PC-3 (cell line): ENCODE measurements around the gene SLC43A2. TPM values are rescaled to one million over a fixed set of nuclear protein-coding genes. Genes with fewer than 3 reads are reported as not detected.

ENCODE experiments used
- ATAC-seq: fragments of 200-7000 bp; cut with Tn5 transposase; 2 replicates; pipeline ENCODE4 v1.9.1; 2020; ENCODE audit warnings: mild to moderate bottlenecking, moderate library complexity
- Bru-seq: library from RNA; stranded (reverse); fragments of 400-500 nt; gene quantifications from one replicate; lab custom pipeline; 2021; lab: Mats Ljungman, UMichigan
- BruChase-seq, 2 experiments: library from RNA; stranded (reverse); fragments of 400-500 nt; gene quantifications; one replicate each; lab custom pipeline; 2021; lab: Mats Ljungman, UMichigan
- BruUV-seq: library from RNA; stranded (reverse); fragments of 400-500 nt; replicated peaks from 2 replicates; lab custom pipeline; 2021; lab: Mats Ljungman, UMichigan
- CTCF ChIA-PET: fragments of 300-600 bp; sonication (Branson Sonifier 250); formaldehyde crosslinking; loops from one replicate; lab custom pipeline; 2022; ENCODE audit warnings: antibody characterized with exemption; lab: Charles Lee
- POLR2A ChIA-PET: fragments of 300-600 bp; sonication (Branson Sonifier 250); formaldehyde crosslinking; loops from one replicate; lab custom pipeline; 2022; ENCODE audit warnings: antibody characterized with exemption; ENCODE audit not compliant: unreplicated experiment; lab: Charles Lee
- DNase-seq: peaks from one replicate; pipeline ENCODE4 v3.0.0-alpha.2; 2015
- H2AFZ ChIP-seq: fragments of 300-600 bp; sonication (generic); 2 replicates; pipeline ENCODE4 v1.6.0; 2016; ENCODE audit warnings: antibody characterized with exemption, low read length
- H3F3A ChIP-seq: fragments of 300-600 bp; sonication (generic); one replicate; pipeline ENCODE4 v1.6.0; 2017; ENCODE audit warnings: antibody characterized with exemption, low read length, control low read depth, mild to moderate bottlenecking; ENCODE audit not compliant: unreplicated experiment
- H3K27ac ChIP-seq: fragments of 300-600 bp; sonication (generic); 2 replicates; pipeline ENCODE4 v1.5.1; 2016; ENCODE audit warnings: mild to moderate bottlenecking, low read length
- H3K27me3 ChIP-seq: fragments of 300-600 bp; sonication (generic); 2 replicates; pipeline ENCODE4 v1.6.1; 2016; ENCODE audit warnings: low read length, mixed read lengths
- H3K36me3 ChIP-seq: fragments of 300-600 bp; sonication (generic); 2 replicates; pipeline ENCODE4 v1.6.1; 2016; ENCODE audit warnings: low read depth, mixed run types, low read length, mixed read lengths
- H3K4me1 ChIP-seq: fragments of 300-600 bp; sonication (generic); 2 replicates; pipeline ENCODE4 v1.5.1; 2016; ENCODE audit warnings: low read length; ENCODE audit not compliant: insufficient read depth
- H3K4me2 ChIP-seq: fragments of 300-600 bp; sonication (generic); 2 replicates; pipeline ENCODE4 v1.6.0; 2016; ENCODE audit warnings: low read length
- H3K4me3 ChIP-seq: fragments of 300-600 bp; sonication (generic); 2 replicates; pipeline ENCODE4 v1.5.1; 2016; ENCODE audit warnings: mild to moderate bottlenecking, low read length, mixed read lengths
- H3K79me2 ChIP-seq: fragments of 300-600 bp; sonication (generic); 2 replicates; pipeline ENCODE4 v1.6.1; 2017; ENCODE audit warnings: low read length, mixed read lengths
- H3K9ac ChIP-seq: fragments of 300-600 bp; sonication (generic); 2 replicates; pipeline ENCODE4 v1.6.0; 2016; ENCODE audit warnings: mild to moderate bottlenecking, low read length
- H3K9me2 ChIP-seq: fragments of 300-600 bp; sonication (generic); replicated peaks from 2 replicates; pipeline ENCODE4 v1.6.1; 2016; ENCODE audit warnings: mixed run types, low read length, mixed read lengths
- H3K9me3 ChIP-seq: fragments of 300-600 bp; sonication (generic); 2 replicates; pipeline ENCODE4 v1.6.1; 2016; ENCODE audit warnings: low read length, mixed read lengths
- H4K20me1 ChIP-seq: fragments of 300-600 bp; sonication (generic); 2 replicates; pipeline ENCODE4 v1.6.1; 2016; ENCODE audit warnings: low read length, mixed read lengths
- CTCF ChIP-seq: fragments of 300-600 bp; sonication (generic); conservative IDR thresholded peaks from 2 replicates; pipeline ENCODE4 v1.5.1; 2017; ENCODE audit warnings: antibody characterized with exemption, low read depth, mild to moderate bottlenecking, low read length
- EZH2 ChIP-seq: fragments of 300-600 bp; sonication (generic); IDR thresholded peaks from one replicate; pipeline ENCODE4 v1.6.1; 2017; ENCODE audit warnings: antibody characterized with exemption, mild to moderate bottlenecking, low read length; ENCODE audit not compliant: unreplicated experiment
- EZH2phosphoT487 ChIP-seq: fragments of 300-600 bp; sonication (generic); IDR thresholded peaks from 2 replicates; pipeline ENCODE4 v1.6.1; 2018; ENCODE audit warnings: mild to moderate bottlenecking, antibody characterized with exemption, low read length, borderline replicate concordance
- intact Hi-C: fragments of 100-400 bp; cut with micrococcal nuclease; formaldehyde crosslinking; loops from 2 replicates; pipeline ENCODE4 v1.9.0; 2023
- long read RNA-seq: library from polyadenylated mRNA; unstranded; transcript quantifications from one replicate; pipeline ENCODE4 v2.0.0, GENCODE V29; 2021; ENCODE audit not compliant: unreplicated experiment
- total RNA-seq: library from RNA; depleted of rRNA; stranded (reverse); fragments of >200 nt; gene quantifications from 2 replicates; pipeline ENCODE4 v1.2.3, GENCODE V29; 2014; rRNA removed

SLC43A2 gene
- total RNA-seq (6.2 and 17.1 TPM in 2 replicates), Bru-seq, nascent RNA (percentile 34 among the genes with signal in this experiment), BruChase-seq, experiment 1, labeled RNA remaining after a 6-hour chase (percentile 32 among the genes with signal in this experiment), BruChase-seq, experiment 2, labeled RNA remaining after a 2-hour chase (percentile 31 among the genes with signal in this experiment)
- long read RNA-seq, full-length matches to known transcripts = 3 of 10 reads
- long read RNA-seq, partial matches to known transcripts = 2 of 10 reads
- long read RNA-seq, other reads (novel, unspliced or antisense) = 5 of 10 reads

- H3K4me2 ChIP-seq = peak within 1 kb of the TSS; percentile 99
- H3K36me3 ChIP-seq = no peaks in the 10 kb centered on the region; the same call in 1 of the 2 replicates
- H3F3A ChIP-seq = no peaks in the 10 kb centered on the region
- no peaks in the 10 kb centered on the region for H3K27me3 ChIP-seq
- POLR2A ChIA-PET = interaction anchor here (0.7 kb wide), 1 partner anchor 21 kb away, joined by 9 read pairs; the partner anchor contains the start of gene RILP
- H3K9me3 ChIP-seq = no peaks in the 10 kb centered on the region
- peak; percentile 81 for ATAC-seq
- CTCF ChIA-PET = interaction anchor here (3.1 kb wide), 1 partner anchor 54 kb away, joined by 34 read pairs; no protein-coding TSS in a partner anchor
- H3K79me2 ChIP-seq = no peaks in the 10 kb centered on the region
- peak within 1 kb of the TSS; percentile 51 for H3K27ac ChIP-seq
- TF ChIP-seq EZH2phosphoT487 = no peak
- no peak for TF ChIP-seq CTCF
- TF ChIP-seq EZH2 = no peak
- peak within 1 kb of the TSS; percentile 73 for H3K4me3 ChIP-seq
- H3K9ac ChIP-seq = peak within 1 kb of the TSS; percentile 78
- intact Hi-C loops = no loop called here
- peak; percentile 69 for DNase-seq
- no peaks in the 10 kb centered on the region for H3K4me1 ChIP-seq
- no TSS peak for BruUV-seq
- peak within 1 kb of the TSS; percentile 92 for H2AFZ ChIP-seq
- no peaks in the 10 kb centered on the region for H3K9me2 ChIP-seq
- no peaks in the 10 kb centered on the region for H4K20me1 ChIP-seq
Observed at GRCh38 chr17:1627982-1628855, at the start of gene SLC43A2. Gene SLC43A2, minus strand, starts transcription at chr17:1628834. Its CDS starts 960 bp downstream, at chr17:1627874.

GRCh38 chr17:1676401-1676800 is 47.8 kb upstream of the SLC43A2 start:
- BruUV-seq = no TSS peak
- Histone ChIP-seq H3K4me2 (no peak overlapping the region), H3K79me2 (peaks cover 15% of the 10 kb centered on the region; the same call in 1 of the 2 replicates), H3K4me1 (no peaks in the 10 kb centered on the region), H3K27me3 (no peaks in the 10 kb centered on the region), H3K27ac (no peak overlapping the region), H3F3A (no peaks in the 10 kb centered on the region), H2AFZ (no peak overlapping the region), H4K20me1 (0 out of 2 replicates have a peak, but pooled peaks cover 4% of the 10 kb centered on the region), H3K36me3 (peaks cover 78% of the 10 kb centered on the region), H3K9me2 (no peaks in the 10 kb centered on the region), H3K4me3 (no peak overlapping the region), H3K9ac (no peak overlapping the region), H3K9me3 (no peaks in the 10 kb centered on the region)
- CTCF ChIA-PET = no interaction called here
- TF ChIP-seq EZH2 (no peak), CTCF (no peak), EZH2phosphoT487 (no peak)
- ATAC-seq (no peak), DNase-seq (no peak)
- POLR2A ChIA-PET = no interaction called here
- intact Hi-C loops = no loop called here
